HEK293T (cell line): ENCODE data around the gene VASH1.

ENCODE experiments used
- CTCF ChIA-PET: fragments of 350-600 bp; formaldehyde crosslinking; extraction: SDS; loops from one replicate; lab custom pipeline; 2021; ENCODE audit warnings: antibody characterized with exemption, inconsistent platforms; lab: Yijun Ruan, JAX
- POLR2A ChIA-PET: fragments of 350-600 bp; formaldehyde crosslinking; extraction: SDS; loops from one replicate; lab custom pipeline; 2020; ENCODE audit warnings: antibody characterized with exemption, inconsistent platforms; lab: Yijun Ruan, JAX
- DNase-seq: peaks from one replicate; pipeline ENCODE4 v3.0.0; 2012; ENCODE audit warnings: mixed read lengths; ENCODE audit errors: extremely low spot score
- ARNT ChIP-seq: fragments of 450-650 bp; IDR thresholded peaks from 2 replicates; pipeline ENCODE4 v1.6.1; 2017; ENCODE audit warnings: mild to moderate bottlenecking
- BHLHE40 ChIP-seq: fragments of 450-650 bp; IDR thresholded peaks from 2 replicates; pipeline ENCODE4 v1.6.1; 2016; ENCODE audit warnings: mild to moderate bottlenecking, moderate library complexity, borderline replicate concordance
- CTBP1 ChIP-seq: fragments of 450-650 bp; IDR thresholded peaks from 2 replicates; pipeline ENCODE4 v1.6.1; 2016; ENCODE audit warnings: borderline replicate concordance
- ELF4 ChIP-seq: fragments of 450-650 bp; IDR thresholded peaks from 2 replicates; pipeline ENCODE4 v1.6.1; 2017; ENCODE audit warnings: antibody characterized with exemption
- FOXA1 ChIP-seq: fragments of 450-650 bp; IDR thresholded peaks from 2 replicates; pipeline ENCODE4 v1.6.1; 2016; ENCODE audit warnings: mild to moderate bottlenecking
- FOXK2 ChIP-seq: fragments of 450-650 bp; IDR thresholded peaks from 2 replicates; pipeline ENCODE4 v1.6.1; 2016; ENCODE audit warnings: mild to moderate bottlenecking
- FOXM1 ChIP-seq: fragments of 450-650 bp; IDR thresholded peaks from 2 replicates; pipeline ENCODE4 v1.6.1; 2017; ENCODE audit warnings: mild to moderate bottlenecking, borderline replicate concordance
- HDGF ChIP-seq: fragments of 450-650 bp; IDR thresholded peaks from 2 replicates; pipeline ENCODE4 v1.6.1; 2017; ENCODE audit warnings: antibody characterized with exemption, borderline replicate concordance
- L3MBTL2 ChIP-seq: fragments of 450-650 bp; conservative IDR thresholded peaks from 2 replicates; pipeline ENCODE4 v1.6.1; 2016; ENCODE audit warnings: mild to moderate bottlenecking
- LEF1 ChIP-seq: fragments of 450-650 bp; IDR thresholded peaks from 2 replicates; pipeline ENCODE4 v1.6.1; 2017; ENCODE audit warnings: mild to moderate bottlenecking, borderline replicate concordance
- NFRKB ChIP-seq: fragments of 450-650 bp; IDR thresholded peaks from 2 replicates; pipeline ENCODE4 v1.6.1; 2016; ENCODE audit warnings: mild to moderate bottlenecking, moderate library complexity
- SP1 ChIP-seq: fragments of 450-650 bp; IDR thresholded peaks from 2 replicates; pipeline ENCODE4 v1.6.1; 2017
- SUZ12 ChIP-seq: fragments of 450-650 bp; IDR thresholded peaks from 2 replicates; pipeline ENCODE4 v1.6.1; 2016; ENCODE audit warnings: mild to moderate bottlenecking
- TARDBP ChIP-seq: fragments of 450-650 bp; IDR thresholded peaks from 2 replicates; pipeline ENCODE4 v1.6.1; 2016
- ZNF384 ChIP-seq: fragments of 450-650 bp; IDR thresholded peaks from 2 replicates; pipeline ENCODE4 v1.6.1; 2016
- TF ChIP-seq, protein P1 (sequence below): fragments of 450-650 bp; IDR thresholded peaks from 2 replicates; pipeline ENCODE4 v1.6.1; 2016

The VASH1 gene

DNA sequence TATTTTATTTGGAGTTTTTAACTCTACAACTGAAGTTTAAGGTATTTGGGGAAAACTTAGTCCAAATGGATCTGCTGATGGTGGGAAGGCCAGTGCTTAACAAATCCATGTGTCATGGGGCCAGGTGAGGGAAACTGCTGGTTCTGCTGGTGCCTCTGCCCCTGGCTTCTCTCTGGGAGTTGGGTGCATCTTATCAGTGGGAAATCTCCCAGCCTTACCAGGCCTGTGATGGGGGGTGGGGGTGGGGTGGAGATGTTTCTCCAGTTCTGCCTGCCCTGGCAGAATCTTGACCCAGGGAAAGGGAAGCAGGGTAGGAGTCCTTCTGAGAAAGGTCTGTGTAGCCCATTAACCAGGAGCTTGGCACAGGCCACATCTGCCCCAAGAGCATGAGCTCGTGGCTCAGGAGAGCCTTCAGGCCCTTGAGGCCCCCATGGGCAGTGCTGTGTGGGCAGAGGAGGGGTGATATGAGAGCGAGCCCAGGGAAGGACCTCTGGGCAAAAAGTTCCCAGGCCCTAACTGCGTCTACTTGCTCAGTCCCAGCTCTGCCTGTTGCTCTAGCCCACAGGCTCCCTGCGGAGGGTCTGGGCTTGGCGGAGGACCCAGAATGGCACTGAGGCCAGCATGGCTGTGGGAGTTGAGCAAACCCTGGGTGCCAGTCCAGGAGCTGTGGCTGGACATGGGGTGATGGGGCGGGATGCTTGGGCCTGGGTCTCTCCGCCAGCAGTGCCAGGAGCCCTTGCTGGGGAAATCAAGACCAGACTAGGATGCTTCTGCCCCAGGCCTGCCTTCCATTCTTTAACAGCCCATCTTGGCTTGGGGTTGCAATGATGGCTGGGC, 18.2 kb downstream of the VASH1 start:
- ChIA-PET POLR2A (interaction anchor here (3.0 kb wide), 1 partner anchor 33 kb away, joined by 7 read pairs; the partner anchor contains the start of gene ANGEL1), CTCF (interaction anchor here (1.1 kb wide), 1 partner anchor 70 kb away, joined by 3 read pairs; no protein-coding TSS in a partner anchor)
- TF ChIP-seq, protein P1, sequence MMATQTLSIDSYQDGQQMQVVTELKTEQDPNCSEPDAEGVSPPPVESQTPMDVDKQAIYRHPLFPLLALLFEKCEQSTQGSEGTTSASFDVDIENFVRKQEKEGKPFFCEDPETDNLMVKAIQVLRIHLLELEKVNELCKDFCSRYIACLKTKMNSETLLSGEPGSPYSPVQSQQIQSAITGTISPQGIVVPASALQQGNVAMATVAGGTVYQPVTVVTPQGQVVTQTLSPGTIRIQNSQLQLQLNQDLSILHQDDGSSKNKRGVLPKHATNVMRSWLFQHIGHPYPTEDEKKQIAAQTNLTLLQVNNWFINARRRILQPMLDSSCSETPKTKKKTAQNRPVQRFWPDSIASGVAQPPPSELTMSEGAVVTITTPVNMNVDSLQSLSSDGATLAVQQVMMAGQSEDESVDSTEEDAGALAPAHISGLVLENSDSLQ, result no peak
- TF ChIP-seq ARNT (no peak), FOXM1 (no peak), CTBP1 (no peak), ELF4 (no peak), L3MBTL2 (no peak), FOXA1 (no peak), HDGF (no peak), BHLHE40 (no peak)
- no peak for DNase-seq

DNA sequence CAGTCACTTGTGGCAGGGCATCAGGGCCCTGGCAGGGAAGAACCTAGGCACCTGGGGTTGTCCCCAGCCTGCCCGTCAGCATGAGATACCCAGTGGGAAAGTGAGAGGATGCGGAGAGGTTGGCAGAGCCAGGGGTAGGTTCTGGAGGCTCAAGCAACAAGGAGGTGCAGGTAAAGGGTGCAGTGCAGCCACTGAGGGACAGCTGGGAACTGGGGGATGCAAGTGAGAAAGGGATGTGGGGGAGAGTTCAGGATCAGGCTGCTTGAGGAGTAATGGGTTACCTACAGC, 18.7 kb downstream of the VASH1 start:
- DNase-seq, result no peak
- POLR2A ChIA-PET, result interaction anchor here (3.0 kb wide), 1 partner anchor 32 kb away, joined by 7 read pairs; the partner anchor contains the start of gene ANGEL1
- CTCF ChIA-PET, result interaction anchor here (1.1 kb wide), 1 partner anchor 70 kb away, joined by 3 read pairs; no protein-coding TSS in a partner anchor
- TF ChIP-seq LEF1, result no peak
- TF ChIP-seq FOXK2, result no peak
- no peak for TF ChIP-seq BHLHE40

DNA sequence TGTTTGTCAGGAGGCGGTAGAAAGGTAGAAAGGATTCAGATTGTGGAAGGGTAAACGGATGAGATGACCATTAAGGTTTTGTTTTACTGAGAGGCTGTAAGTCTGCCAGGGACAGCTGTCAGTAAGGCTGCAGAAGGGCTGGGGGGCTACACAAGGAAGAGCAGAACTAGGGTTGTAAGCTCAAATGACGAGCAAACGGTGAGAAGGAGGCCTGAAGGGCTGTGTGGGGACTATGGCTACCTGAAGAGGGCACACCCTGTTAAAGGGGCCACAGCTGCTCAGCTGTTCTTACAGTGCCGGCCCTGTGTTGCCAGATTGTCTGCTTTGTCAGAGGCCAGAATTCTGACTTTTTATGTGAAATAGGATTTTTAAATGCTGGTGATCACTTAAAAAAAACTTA, 19.1 kb downstream of the VASH1 start:
- TF ChIP-seq, protein P1, result no peak
- TF ChIP-seq SP1 (no peak), BHLHE40 (no peak), FOXM1 (no peak), CTBP1 (no peak), TARDBP (no peak), ARNT (no peak), L3MBTL2 (no peak), FOXK2 (no peak)
- POLR2A ChIA-PET, result interaction anchor here (3.0 kb wide), 1 partner anchor 32 kb away, joined by 7 read pairs; the partner anchor contains the start of gene ANGEL1
- CTCF ChIA-PET, result interaction anchor here (0.6 to 1.1 kb wide), 2 partner anchors 71 to 763 kb away, joined by 3 to 4 read pairs; no protein-coding TSS in a partner anchor
- DNase-seq, result no peak

DNA sequence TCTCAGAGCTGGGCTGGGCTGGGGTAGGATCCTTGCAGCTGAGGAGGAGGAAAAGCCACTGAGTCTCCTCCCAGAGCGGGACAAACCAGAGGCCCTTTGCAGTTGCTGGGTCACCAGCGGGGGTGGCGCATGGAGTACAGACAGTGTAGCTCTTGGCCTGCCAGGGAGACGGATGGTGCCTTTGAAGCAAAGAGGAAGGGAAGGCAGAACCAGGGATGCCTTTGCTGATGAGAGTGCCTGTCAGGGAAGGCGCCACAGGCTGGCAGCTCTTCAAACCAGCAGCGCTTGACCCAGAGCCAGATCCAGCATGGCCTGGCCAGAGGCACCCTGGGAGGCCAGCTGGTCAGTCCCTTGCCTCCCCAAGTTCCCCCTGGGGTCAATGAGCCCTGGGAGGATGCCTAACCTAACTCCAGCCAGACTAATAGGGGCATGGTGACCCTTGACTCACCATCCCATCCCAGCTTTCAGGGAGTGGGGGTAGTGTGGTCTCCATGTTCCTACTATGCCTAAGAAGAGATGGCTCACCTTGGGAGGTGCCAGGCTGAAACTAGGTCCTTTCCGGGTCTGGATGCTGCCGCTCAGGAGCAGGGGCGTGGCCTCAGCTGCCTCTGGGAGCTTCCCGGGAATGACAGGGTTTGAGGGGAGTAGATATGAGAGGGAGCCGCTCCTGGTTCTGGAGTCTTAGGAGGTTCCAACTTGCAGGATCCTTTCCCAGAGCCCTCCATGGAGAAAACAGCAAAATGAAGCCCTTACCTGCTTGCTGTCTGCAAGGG, 19.8 kb downstream of the VASH1 start:
- TF ChIP-seq TARDBP (no peak), LEF1 (no peak), SP1 (no peak), L3MBTL2 (no peak), ELF4 (no peak), FOXA1 (no peak), ZNF384 (no peak), FOXK2 (no peak), ARNT (no peak), CTBP1 (no peak), HDGF (no peak), NFRKB (no peak), FOXM1 (no peak), BHLHE40 (no peak), SUZ12 (no peak)
- TF ChIP-seq, protein P1, result no peak
- CTCF ChIA-PET, result interaction anchor here (0.6 kb wide), 1 partner anchor 764 kb away, joined by 4 read pairs; no protein-coding TSS in a partner anchor
- POLR2A ChIA-PET, result interaction anchor here (3.0 kb wide), 1 partner anchor 31 kb away, joined by 7 read pairs; the partner anchor contains the start of gene ANGEL1
- no peak for DNase-seq

DNA sequence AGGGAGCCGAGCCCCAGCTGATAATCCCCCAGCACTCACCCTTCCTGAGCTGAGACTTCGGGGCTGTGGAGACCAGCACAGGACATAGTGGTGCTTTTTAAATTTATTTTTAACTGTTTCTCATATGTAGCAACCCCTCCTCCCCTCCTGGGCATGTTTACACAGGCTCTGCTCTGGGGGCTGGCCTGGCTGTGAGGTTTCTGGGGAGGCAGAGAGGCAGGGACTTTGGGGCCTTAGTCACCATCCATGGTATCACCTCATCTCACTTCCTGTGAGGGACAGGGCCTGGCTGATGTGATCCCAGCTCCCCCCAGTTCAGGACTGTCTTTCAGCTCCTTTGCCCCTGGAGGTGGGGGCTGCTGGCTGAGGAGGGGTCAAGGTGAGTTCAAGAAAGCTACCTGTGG, 20.4 kb downstream of the VASH1 start:
- no peak for DNase-seq
- CTCF ChIA-PET, result no interaction called here
- TF ChIP-seq, protein P1, result no peak
- TF ChIP-seq SP1 (no peak), CTBP1 (no peak), ARNT (no peak), NFRKB (no peak), L3MBTL2 (no peak), SUZ12 (no peak), ZNF384 (no peak), FOXM1 (no peak), FOXK2 (no peak), HDGF (no peak), FOXA1 (no peak)
- POLR2A ChIA-PET, result interaction anchor here (3.0 kb wide), 1 partner anchor 31 kb away, joined by 7 read pairs; the partner anchor contains the start of gene ANGEL1
